Upper lobe of left lung (tissue), 4 donors: ENCODE measurements around the gene SEMA4D.

Experiments
- CTCF ChIP-seq, 6 experiments: fragments of 450-650 bp in 4 of 6; fragments of 200-600 bp in 2 of 6; sonication (generic) in 2 of 6; IDR thresholded peaks; one replicate each; pipeline ENCODE4 v1.5.1; 2016 to 2019; ENCODE audit warnings: antibody characterized with exemption in 6 of 6
- POLR2A ChIP-seq, 4 donors: fragments of 450-650 bp; IDR thresholded peaks; one replicate each; pipeline ENCODE4 v1.5.1; 2016 to 2017; ENCODE audit warnings: antibody characterized with exemption in 4 of 4, mild to moderate bottlenecking in 2 of 4
- POLR2AphosphoS5 ChIP-seq, 2 donors: sonication (generic); formaldehyde crosslinking; IDR thresholded peaks; one replicate each; pipeline ENCODE4 v1.5.1; 2017; ENCODE audit warnings: antibody characterized with exemption in 2 of 2

- TF ChIP-seq CTCF (IDR thresholded peaks at IDR 0.05): no peak
- TF ChIP-seq POLR2A (IDR thresholded peaks at IDR 0.05): no peak
- no peak for TF ChIP-seq POLR2AphosphoS5 (IDR thresholded peaks at IDR 0.05)
Observed at GRCh38 chr9:89482056-89482851, 15.7 kb downstream of the SEMA4D start.
